GM21360 (cell line): ENCODE measurements around the gene ZNF714.
"Not testable (repeated sequence)": the region's sequence is repeated elsewhere in the genome, so short reads cannot be mapped to it uniquely, and the experiment has no call there.

Source experiments
- ATAC-seq: cut with Tn5 transposase; IDR thresholded peaks from one replicate; pipeline ENCODE4 v1.9.1; 2021; ENCODE audit warnings: mild to moderate bottlenecking, moderate library complexity; ENCODE audit not compliant: unreplicated experiment

ZNF714 gene

DNA sequence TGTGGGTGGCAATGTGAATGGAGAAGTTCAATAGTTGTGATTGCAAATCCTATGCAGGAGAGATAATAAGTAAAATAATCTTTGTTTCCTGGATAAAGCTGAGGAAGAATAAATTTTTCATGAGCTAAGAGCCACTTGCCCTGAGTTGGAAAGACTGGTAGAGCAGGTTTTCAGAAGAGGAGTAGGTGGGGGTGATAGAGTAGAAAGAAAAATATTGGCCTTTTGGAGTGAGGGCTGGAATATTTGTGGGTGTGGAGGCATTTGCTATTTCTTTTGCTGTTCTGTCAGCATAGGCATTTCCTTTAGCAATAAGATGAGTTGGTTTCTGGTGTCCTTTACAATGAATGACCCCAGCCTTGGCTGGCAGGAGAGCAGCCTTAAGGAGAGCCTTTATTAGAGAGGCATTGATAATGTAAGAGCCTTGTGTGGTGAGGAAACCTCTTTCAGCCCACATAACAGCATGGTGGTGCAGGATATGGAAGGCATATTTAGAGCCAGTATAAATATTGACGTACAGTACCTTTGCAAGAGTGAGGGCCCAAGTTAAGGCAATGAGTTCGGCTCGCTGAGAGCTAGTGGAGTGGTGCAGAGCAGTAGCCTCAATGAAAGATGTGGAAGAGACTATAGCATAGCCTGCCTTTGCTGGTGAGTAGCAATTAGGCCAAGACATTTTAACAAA lies 48.2 kb downstream of the ZNF714 start:
- ATAC-seq, result no peak

DNA sequence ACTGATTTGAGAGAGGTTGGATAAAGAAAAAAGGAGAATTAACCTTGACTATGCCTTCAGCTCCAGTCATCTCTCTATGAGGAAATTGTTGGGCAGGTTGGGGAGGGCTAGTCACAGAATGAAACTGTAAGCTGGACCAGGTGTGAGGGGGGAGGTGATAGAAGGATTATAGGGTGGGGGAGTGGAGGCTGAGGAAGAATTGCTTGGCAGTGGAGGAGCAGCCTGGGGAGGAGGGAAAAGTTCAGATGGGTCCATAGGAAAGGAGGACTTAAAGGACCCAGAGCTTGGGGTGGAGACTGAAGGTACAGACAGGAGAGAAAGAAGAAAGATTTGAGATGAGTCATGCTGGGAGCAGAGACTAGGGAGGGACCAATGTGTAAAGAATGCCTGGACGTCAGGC lies 51.6 kb downstream of the ZNF714 start:
- no peak for ATAC-seq

DNA sequence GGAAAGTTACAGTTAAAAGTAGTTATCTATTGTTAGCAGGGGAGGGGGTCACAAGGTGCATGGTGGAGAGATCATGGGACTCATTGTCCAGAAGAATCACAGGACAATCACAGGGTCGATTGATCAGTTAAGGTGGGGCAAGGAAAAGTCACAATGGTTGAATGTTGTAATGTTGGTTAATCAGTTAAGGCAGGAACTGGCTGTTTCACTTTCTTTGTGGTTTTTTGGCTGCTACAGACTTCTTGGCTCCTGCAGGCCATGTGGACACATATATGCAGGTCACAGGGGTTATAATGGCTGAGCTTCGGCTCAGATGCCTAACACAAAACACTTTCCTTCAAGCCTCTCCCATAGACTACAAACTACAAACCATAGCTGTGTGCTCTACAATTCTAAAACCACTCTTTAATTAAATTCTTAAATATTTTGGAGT lies 52.9 kb downstream of the ZNF714 start:
- ATAC-seq, result no peak

DNA sequence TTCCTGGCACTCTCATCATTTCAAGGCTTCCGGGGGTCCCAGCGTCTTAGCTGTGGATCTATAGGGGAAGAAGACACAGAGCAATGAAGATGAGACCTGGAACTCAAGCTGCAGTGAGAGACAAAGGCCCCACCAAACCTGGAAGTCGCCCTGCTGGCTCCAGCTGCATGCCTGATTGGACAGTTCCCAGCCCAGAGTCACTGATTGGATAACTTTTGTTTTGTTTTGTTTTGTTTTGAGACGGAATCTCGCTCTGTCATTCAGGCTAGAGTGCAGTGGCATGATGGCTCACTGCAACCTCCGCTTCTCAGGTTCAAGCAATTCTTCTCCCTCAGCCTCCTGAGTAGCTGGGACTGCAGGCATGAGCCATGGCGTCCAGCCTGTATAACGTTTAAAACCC lies 53.4 kb downstream of the ZNF714 start:
- ATAC-seq, result no peak

DNA sequence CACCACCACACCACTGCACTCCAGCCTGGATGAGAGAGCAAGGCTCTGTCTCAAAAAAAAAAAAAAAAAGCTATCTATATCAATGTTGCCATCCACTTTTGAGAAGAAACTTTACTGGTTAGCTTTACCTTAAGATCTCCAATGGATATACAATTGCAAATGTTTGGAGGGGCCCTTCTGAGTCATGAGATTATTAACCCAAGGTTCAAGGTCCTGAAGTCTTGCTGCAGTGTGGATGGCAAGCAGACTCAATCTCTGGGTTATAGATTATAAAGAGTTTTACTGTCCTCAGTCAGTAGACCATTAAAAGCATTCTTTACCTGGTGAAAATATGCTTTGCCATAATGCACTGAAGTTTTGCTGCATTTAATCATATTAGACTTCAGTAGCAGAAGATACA lies 56.1 kb downstream of the ZNF714 start:
- ATAC-seq, result no peak

DNA sequence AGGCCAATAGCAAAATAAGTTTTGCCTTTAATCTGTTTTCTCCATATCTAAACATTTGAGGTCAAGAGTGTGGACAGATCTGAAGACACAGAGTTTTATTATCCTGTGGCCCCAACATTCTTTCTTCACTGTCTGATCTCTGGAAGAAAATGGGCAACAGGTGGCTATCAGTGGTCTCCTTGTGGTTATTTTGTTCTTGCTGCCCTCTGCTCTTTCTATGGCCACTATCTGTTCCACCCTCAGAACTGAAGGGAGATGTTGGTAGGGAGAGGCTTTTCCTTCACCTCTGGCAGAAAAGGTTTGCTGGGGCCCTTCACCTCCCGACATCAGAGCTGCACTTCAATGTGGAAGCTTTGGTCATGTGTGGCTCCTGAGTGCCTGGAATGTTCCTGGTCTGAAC lies 59.0 kb downstream of the ZNF714 start:
- not testable (repeated sequence) for ATAC-seq

DNA sequence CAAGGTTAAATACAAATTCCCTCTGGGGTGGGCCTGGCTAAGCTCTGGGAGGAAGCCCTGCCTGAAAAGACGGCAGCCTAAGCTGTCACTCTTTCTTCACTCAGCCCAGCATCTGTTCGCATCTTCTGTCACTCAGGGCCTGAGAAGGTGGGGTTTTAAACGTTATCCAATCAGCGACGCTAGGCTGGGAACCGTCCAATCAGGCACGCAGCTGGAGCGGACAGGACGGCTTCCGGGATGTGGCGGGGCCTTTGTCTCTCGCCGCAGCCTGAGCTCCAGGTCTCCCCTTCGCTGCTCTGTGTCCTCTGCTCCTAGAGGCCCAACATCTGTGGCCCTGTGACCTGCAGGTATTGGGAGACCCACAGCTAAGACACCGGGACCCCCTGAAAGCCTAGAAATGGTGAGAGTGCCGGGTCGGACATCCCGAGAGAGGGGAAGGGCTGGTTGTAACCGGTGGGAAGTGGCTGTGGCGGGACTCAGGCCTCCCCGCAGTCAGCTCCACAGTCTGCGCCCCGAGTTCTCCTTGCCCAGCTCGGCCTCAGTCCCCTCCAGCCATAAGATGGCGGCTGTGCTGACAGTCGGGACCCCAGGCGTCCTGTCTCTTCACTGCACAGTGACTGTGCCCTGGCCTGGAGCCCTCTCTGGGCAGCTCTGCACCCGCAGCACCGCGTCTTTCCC lies 59.9 kb downstream of the ZNF714 start, which contains the start of gene ZNF431:
ZNF431 (plus strand) TSS at position 254 of the 678 bp plus-strand sequence; CDS start at position 398, 144 bp downstream.
- peak; percentile 98 for ATAC-seq

DNA sequence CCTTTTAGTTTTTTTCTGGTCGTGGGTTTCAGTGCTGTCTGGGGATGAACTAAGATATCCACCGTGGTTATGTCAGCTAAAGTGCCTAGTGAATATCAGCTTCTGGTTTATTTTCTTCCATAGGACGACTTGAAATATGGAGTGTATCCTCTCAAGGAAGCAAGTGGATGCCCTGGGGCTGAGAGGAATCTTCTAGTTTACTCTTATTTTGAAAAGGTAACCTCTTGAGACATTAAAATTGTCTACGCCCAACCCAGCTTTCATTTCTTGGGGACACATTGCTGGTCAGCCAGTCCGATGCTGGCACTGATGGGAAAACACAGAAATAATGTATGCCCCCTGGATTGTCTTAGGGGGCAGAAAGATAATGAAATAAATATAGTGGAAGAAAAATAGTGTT lies 61.4 kb downstream of the ZNF714 start:
- no peak for ATAC-seq

DNA sequence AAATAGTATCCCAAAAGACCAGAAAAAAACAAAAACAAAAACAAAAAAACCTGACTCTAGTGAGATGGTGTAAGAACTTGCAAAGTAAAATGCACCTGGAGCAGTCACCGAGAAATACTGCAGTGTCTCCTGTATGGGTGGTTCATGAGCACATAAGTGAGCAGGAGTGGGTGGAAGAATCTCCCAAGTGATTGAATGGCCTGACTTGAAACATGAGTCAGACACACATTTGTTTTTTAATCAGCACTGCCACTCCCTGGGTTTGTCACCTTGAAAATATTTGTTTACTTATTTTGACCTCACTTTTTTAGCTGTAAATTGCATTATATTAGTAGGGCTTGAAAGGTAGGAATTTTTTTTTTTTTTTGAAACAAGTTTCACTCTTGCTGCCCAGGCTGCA lies 61.9 kb downstream of the ZNF714 start:
- ATAC-seq, result no peak

DNA sequence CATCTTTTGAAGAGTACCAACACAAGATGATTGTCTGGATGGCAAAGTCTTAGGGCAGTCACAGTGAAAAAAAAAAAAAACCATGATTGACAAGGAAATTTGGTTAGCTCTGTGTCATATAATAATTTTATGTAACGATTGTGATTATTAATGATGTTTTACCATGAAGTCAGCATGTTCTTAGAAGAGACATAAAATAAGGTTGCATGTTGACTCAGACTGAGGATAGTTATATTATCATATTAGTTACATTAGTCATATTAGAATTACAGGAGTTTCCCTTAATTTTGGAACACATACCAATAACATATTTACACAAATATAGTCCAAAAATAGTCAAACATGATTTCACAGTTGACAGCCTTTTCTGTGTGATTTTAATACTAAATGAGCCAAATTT lies 65.5 kb downstream of the ZNF714 start:
- ATAC-seq, result no peak

DNA sequence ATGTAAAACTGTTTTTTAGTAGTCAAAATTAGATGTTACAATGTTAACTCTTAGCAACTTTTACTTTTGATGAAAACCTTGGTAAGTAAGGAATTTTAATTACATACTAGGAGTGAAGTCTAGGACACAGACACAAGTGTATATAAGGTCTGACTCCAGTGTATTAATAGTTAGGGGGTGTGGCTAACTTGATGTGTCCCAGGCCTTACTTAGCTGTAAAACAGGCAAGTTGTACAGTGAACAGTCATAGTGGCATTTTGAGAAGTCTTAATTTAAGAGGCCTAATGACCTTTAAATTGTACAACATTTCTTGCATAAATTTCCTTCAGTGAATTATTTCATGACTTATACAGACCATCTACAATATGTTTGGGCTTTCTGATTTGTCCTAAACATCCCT lies 66.7 kb downstream of the ZNF714 start:
- no peak for ATAC-seq

DNA sequence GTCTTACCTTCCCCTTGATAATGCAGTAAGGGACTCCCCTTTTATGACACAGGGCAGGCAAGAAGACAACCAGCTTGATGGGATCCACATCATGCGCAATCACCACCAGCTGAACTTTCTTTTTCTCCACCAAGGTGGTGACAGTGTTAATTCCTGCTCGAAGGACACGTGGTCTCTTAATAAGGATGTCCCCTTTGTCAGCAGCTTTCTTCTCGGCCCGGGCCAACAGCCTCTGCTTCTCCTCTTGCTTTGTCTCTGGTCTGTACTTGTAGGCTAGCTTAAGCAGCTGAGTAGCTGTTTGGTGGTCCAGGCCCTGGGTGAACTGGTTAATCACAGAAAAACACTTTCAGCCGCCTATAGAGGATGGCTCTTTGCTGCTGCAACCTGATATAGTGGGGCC lies 67.9 kb downstream of the ZNF714 start:
- no peak for ATAC-seq

DNA sequence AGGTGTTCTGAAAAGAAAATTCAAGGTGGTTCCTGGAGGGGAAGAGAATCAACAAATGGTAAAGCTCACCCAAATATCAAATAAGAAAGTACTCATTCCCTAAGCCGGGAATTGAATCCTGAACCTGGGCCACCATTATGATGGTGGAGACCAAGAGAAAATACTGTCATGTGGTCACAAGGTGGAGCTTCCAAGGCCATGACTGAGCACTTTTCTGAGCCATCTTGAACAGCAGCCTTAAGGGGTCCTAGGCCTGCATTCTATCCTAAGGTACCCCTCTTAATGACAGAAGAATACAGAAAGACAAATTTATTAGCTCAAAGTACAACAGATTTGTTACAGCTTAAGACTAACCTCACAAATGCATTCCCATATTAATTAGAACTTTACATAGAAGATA lies 69.5 kb downstream of the ZNF714 start:
- no peak for ATAC-seq

DNA sequence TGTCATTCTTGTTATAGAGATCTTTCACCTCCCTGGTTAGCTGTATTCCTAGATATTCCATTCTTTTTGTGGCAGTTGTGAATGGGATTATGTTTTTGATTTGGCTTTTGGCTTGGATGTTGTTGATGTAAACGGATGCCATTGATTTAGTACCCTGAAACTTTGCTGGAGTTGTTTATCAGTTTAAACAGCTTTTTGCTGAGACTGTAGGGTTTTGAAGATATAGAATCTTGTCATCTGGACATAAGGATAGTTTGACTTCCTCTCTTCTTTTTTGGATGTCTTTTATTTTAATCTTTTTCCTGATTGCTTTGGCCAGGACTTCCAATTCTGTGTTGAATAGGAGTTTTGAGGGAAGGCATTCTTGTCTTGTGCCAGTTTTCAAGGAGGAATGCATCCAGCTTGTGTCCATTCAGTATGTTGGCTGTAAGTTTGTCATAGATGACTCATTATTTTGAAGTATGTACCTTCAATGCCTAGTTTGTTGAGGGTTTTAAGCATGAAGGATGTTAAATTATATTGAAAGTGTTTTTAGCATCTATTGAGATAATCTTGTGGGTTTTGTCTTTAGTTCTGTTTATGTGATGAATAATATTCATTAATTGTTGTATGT lies 76.6 kb downstream of the ZNF714 start:
- ATAC-seq, result no peak

DNA sequence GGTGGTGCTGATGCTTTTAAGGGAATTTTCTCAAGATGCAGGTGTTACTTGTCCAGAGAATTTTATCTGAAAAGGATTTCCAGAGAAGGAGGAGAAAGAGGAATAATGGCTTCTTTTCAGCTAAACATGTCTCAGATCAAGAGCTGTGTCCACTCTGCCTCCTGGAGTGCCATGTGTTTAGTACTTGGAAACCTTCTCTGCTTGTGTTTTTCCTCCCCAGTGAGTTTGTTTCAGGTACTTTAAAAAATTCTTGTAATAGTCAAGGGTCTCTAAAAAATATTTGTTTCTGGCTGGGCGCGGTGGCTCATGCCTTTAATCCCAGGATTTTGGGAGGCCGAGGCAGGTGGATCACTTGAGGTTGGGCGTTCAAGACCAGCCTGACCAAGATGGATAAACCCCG lies 82.5 kb downstream of the ZNF714 start:
- ATAC-seq, result no peak

DNA sequence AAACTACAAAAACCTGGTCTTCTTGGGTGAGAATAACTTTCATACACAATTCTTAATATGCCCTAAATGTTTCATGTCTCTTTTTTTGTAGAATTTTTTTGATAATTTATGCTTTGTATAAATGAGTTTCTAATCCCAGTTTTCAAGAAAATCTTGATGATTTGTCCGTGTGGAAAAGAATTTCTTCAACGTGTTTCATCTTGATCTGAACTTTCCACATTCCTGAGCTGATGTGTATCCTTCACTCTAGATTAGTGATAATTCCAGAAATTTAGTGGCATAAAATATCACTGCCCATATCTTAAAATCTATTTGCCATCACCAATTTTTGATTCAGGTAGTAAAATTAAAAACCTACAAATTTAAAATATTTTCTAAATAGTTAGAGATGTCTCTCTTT lies 84.4 kb downstream of the ZNF714 start:
- ATAC-seq, result no peak
